A549 (cell line): ENCODE data around the gene SIVA1. TPM values are rescaled to one million over a fixed set of nuclear protein-coding genes. Genes with fewer than 3 reads are reported as not detected.

Source experiments
- ATAC-seq, 2 experiments: fragments of 200-7000 bp in 1 of 2; fragments of >200 bp in 1 of 2; cut with Nextera tagmentation in 1 of 2; cut with Tn5 transposase in 1 of 2; 3 replicates each; pipeline versions ENCODE4 v1.8.0 to v1.9.1; 2018 to 2020; ENCODE audit warnings: mild to moderate bottlenecking in 1 of 2, moderate library complexity in 1 of 2
- CTCF ChIA-PET: fragments of 300-600 bp; sonication (Branson Sonifier 250); formaldehyde crosslinking; extraction: SDS; loops from one replicate; lab custom pipeline; 2021; ENCODE audit warnings: antibody characterized with exemption, inconsistent platforms; lab: Yijun Ruan, JAX
- POLR2A ChIA-PET: fragments of 350-600 bp; formaldehyde crosslinking; extraction: SDS; loops from one replicate; lab custom pipeline; 2021; ENCODE audit warnings: antibody characterized with exemption, inconsistent platforms; lab: Yijun Ruan, JAX
- DNase-seq, 2 experiments: peaks; one replicate each; pipeline versions ENCODE4 v3.0.0 to v3.0.0-alpha.2; 2011 to 2016; ENCODE audit warnings: low read depth in 1 of 2, low spot score in 1 of 2
- FAIRE-seq: peaks from 2 replicates; lab custom pipeline; 2011; peaks lifted over from hg19 to GRCh38; lab: Jason Lieb, UNC
- H3K27ac ChIP-seq, 2 experiments: fragments of >200 bp; sonication (Bioruptor Twin); formaldehyde crosslinking; 3 replicates each; pipeline ENCODE4 v1.5.1; 2016 to 2017
- H3K4me1 ChIP-seq: fragments of >200 bp; sonication (Bioruptor Twin); formaldehyde crosslinking; 3 replicates; pipeline ENCODE4 v1.6.1; 2016
- H3K4me2 ChIP-seq: fragments of >200 bp; sonication (Bioruptor Twin); formaldehyde crosslinking; 3 replicates; pipeline ENCODE4 v1.6.1; 2016
- H3K4me3 ChIP-seq: fragments of >200 bp; sonication (Bioruptor Twin); formaldehyde crosslinking; 3 replicates; pipeline ENCODE4 v1.5.1; 2016
- H3K9me3 ChIP-seq: fragments of >200 bp; sonication (Bioruptor Twin); formaldehyde crosslinking; 3 replicates; pipeline ENCODE4 v1.6.1; 2016
- ATOH8 ChIP-seq: fragments of 250-450 bp; sonication (Bioruptor Pico); IDR thresholded peaks from 2 replicates; pipeline ENCODE4 v1.5.0; 2020; ENCODE audit warnings: low read depth, mild to moderate bottlenecking, moderate library complexity
- ESRRA ChIP-seq: fragments of 150-350 bp; IDR thresholded peaks from 2 replicates; pipeline ENCODE4 v1.6.1; 2014; ENCODE audit warnings: mild to moderate bottlenecking, low read length, borderline replicate concordance
- FOSB ChIP-seq: fragments of 250-450 bp; sonication (Bioruptor Pico); IDR thresholded peaks from 2 replicates; pipeline ENCODE4 v1.5.0; 2020; ENCODE audit warnings: mild to moderate bottlenecking, moderate library complexity
- FOXS1 ChIP-seq: fragments of 250-450 bp; sonication (Bioruptor Pico); IDR thresholded peaks from 2 replicates; pipeline ENCODE4 v1.5.0; 2020; ENCODE audit warnings: mild to moderate bottlenecking, moderate library complexity
- HDAC2 ChIP-seq: fragments of 200-600 bp; sonication (generic); IDR thresholded peaks from 2 replicates; pipeline ENCODE4 v1.6.1; 2016
- HEYL ChIP-seq: fragments of 250-450 bp; sonication (Bioruptor Pico); IDR thresholded peaks from 2 replicates; pipeline ENCODE4 v1.8.0; 2021; ENCODE audit warnings: mild to moderate bottlenecking, moderate library complexity
- HOXA7 ChIP-seq: fragments of 250-450 bp; sonication (Bioruptor Pico); IDR thresholded peaks from 2 replicates; pipeline ENCODE4 v1.5.0; 2020; ENCODE audit warnings: mild to moderate bottlenecking, moderate library complexity
- JUN ChIP-seq, 2 experiments: fragments of >200 bp; sonication (Bioruptor Twin); formaldehyde crosslinking; IDR thresholded peaks; 2 replicates in 1 of 2; 3 replicates in 1 of 2; pipeline ENCODE4 v1.6.1; 2016 to 2017
- MAFK ChIP-seq: fragments of 450-650 bp; IDR thresholded peaks from 2 replicates; pipeline ENCODE4 v1.6.1; 2014; ENCODE audit not compliant: partially characterized antibody
- NPAS2 ChIP-seq: fragments of 250-450 bp; sonication (Bioruptor Pico); IDR thresholded peaks from 2 replicates; pipeline ENCODE4 v1.8.0; 2022; ENCODE audit warnings: mild to moderate bottlenecking, moderate library complexity, borderline replicate concordance
- POLR2A ChIP-seq: IDR thresholded peaks from 2 replicates; pipeline ENCODE4 v1.6.1; 2012; ENCODE audit warnings: mild to moderate bottlenecking, low read length
- POLR2AphosphoS2 ChIP-seq: conservative IDR thresholded peaks from 2 replicates; pipeline ENCODE4 v1.6.1; 2012; ENCODE audit warnings: low read length, improper control_type of control experiment, inconsistent platforms
- RAD21 ChIP-seq, 2 experiments: fragments of >200 bp in 1 of 2; sonication (Bioruptor Twin) in 1 of 2; formaldehyde crosslinking in 1 of 2; IDR thresholded peaks in 1 of 2; conservative IDR thresholded peaks in 1 of 2; 2 replicates in 1 of 2; 3 replicates in 1 of 2; pipeline ENCODE4 v1.6.1; 2012 to 2018; ENCODE audit warnings: inconsistent platforms in 1 of 2
- TP53 ChIP-seq: fragments of 250-450 bp; sonication (Bioruptor Pico); IDR thresholded peaks from 2 replicates; pipeline ENCODE4 v1.5.0; 2021; ENCODE audit warnings: mild to moderate bottlenecking, moderate library complexity
- ZC3H11A ChIP-seq: fragments of 450-650 bp; IDR thresholded peaks from 2 replicates; pipeline ENCODE4 v1.6.1; 2014; ENCODE audit warnings: antibody characterized with exemption, mild to moderate bottlenecking
- ZFP36 ChIP-seq: fragments of 450-650 bp; IDR thresholded peaks from 2 replicates; pipeline ENCODE4 v1.6.1; 2014; ENCODE audit warnings: borderline replicate concordance; ENCODE audit not compliant: partially characterized antibody
- ZSCAN20 ChIP-seq: fragments of 250-450 bp; sonication (Bioruptor Pico); IDR thresholded peaks from 2 replicates; pipeline ENCODE4 v1.8.0; 2022; ENCODE audit warnings: mild to moderate bottlenecking, moderate library complexity
- WGBS: methylation state at CpG from one replicate; pipeline ENCODE4 v1.1.6; 2017; ENCODE audit errors: missing lambda C conversion rate; 5-methylcytosine and 5-hydroxymethylcytosine counted together
- polyA plus RNA-seq, 4 experiments: library from polyadenylated mRNA; depleted of rRNA in 3 of 4; stranded (reverse); fragments of >200 nt; fragmentation: RNase III in 1 of 4; extraction: RNeasy Plus Mini Kit Qiagen cat#74134 plus additional on column Dnase treatment in 1 of 4; gene quantifications; 2 replicates in 3 of 4; 3 replicates in 1 of 4; pipeline ENCODE4 v1.2.3, GENCODE V29; 2011 to 2017
- TF ChIP-seq, protein P1 (sequence below): fragments of >200 bp; sonication (Bioruptor Twin); formaldehyde crosslinking; IDR thresholded peaks from 3 replicates; pipeline ENCODE4 v1.5.1; 2016
- TF ChIP-seq, protein P2 (sequence below): IDR thresholded peaks from 2 replicates; pipeline ENCODE4 v1.6.1; 2012
- TF ChIP-seq, protein P3 (sequence below): fragments of >200 bp; sonication (Bioruptor Twin); formaldehyde crosslinking; IDR thresholded peaks from 3 replicates; pipeline ENCODE4 v1.6.1; 2016
- TF ChIP-seq, protein P4 (sequence below): fragments of 450-650 bp; IDR thresholded peaks from 2 replicates; pipeline ENCODE4 v1.6.1; 2014; ENCODE audit warnings: antibody characterized with exemption

SIVA1 gene
- polyA plus RNA-seq, 2 of the 4 experiments (the other 2 are of a cell fraction), result 90.0 to 169 TPM

GRCh38 chr14:104739546-104740516 lies 13.1 kb upstream of the SIVA1 start (continued):
- TF ChIP-seq, protein P1, sequence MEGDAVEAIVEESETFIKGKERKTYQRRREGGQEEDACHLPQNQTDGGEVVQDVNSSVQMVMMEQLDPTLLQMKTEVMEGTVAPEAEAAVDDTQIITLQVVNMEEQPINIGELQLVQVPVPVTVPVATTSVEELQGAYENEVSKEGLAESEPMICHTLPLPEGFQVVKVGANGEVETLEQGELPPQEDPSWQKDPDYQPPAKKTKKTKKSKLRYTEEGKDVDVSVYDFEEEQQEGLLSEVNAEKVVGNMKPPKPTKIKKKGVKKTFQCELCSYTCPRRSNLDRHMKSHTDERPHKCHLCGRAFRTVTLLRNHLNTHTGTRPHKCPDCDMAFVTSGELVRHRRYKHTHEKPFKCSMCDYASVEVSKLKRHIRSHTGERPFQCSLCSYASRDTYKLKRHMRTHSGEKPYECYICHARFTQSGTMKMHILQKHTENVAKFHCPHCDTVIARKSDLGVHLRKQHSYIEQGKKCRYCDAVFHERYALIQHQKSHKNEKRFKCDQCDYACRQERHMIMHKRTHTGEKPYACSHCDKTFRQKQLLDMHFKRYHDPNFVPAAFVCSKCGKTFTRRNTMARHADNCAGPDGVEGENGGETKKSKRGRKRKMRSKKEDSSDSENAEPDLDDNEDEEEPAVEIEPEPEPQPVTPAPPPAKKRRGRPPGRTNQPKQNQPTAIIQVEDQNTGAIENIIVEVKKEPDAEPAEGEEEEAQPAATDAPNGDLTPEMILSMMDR, result no peak
- TF ChIP-seq POLR2A (no peak), ZC3H11A (no peak), ATOH8 (CRISPR knock-in tag) (no peak), POLR2AphosphoS2 (no peak)
- TF ChIP-seq, protein P2, sequence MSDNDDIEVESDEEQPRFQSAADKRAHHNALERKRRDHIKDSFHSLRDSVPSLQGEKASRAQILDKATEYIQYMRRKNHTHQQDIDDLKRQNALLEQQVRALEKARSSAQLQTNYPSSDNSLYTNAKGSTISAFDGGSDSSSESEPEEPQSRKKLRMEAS, result no peak

DNA sequence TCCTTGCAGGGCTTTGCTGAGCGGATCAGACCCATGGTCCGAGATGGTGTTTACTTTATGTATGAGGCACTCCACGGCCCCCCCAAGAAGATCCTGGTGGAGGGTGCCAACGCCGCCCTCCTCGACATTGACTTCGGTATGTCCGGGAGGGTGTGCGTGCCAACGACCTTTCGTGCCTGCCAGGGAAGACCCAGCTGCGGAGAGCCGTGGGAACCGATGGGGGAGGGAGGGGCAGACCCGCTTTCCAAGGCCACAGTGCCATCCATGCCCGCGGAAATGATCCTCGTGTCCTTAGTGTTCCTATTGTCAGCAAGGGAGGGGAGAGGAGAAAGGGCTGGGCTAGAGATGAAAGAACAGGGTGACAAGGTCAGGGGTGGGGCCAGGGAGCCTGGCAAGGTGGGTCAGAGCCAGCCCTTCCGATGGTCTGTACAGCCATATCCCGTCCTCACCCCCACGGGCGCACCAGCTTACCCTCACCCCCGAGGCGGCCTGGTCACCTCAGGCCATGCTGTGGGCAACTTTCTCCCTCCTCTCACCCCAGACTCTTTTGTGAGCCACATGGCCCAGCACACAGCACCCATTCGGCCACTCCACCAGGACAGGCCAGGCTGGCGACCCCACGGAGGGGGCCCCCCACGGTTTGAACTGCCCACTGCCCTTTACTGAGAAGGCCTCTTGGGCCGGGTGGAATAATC lies 11.7 kb upstream of the SIVA1 start:
- Histone ChIP-seq H3K4me1 (0 out of 3 replicates have a peak, but pooled peaks cover under 1% of the 10 kb centered on the region), H3K9me3 (no peaks in the 10 kb centered on the region)
- CTCF ChIA-PET, result interaction anchor here (1.0 to 2.1 kb wide), 5 partner anchors 10 to 75 kb away, joined by 3 to 10 read pairs (median 7); partner anchors contain the start of gene ADSS1
- 79% methylated on average over 28 of the region's 29 CpGs for WGBS
- no peak for ATAC-seq
- TF ChIP-seq, protein P3, sequence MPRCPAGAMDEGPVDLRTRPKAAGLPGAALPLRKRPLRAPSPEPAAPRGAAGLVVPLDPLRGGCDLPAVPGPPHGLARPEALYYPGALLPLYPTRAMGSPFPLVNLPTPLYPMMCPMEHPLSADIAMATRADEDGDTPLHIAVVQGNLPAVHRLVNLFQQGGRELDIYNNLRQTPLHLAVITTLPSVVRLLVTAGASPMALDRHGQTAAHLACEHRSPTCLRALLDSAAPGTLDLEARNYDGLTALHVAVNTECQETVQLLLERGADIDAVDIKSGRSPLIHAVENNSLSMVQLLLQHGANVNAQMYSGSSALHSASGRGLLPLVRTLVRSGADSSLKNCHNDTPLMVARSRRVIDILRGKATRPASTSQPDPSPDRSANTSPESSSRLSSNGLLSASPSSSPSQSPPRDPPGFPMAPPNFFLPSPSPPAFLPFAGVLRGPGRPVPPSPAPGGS, result no peak
- TF ChIP-seq ESRRA (no peak), RAD21 (conservative IDR thresholded peaks at IDR 0.05 in 1 of 2, IDR thresholded peaks at IDR 0.05 in 1 of 2) (no peak), ZSCAN20 (CRISPR knock-in tag) (no peak), TP53 (CRISPR knock-in tag) (no peak), MAFK (no peak), POLR2A (no peak), HOXA7 (no peak), HDAC2 (no peak), NPAS2 (CRISPR knock-in tag) (no peak), ZFP36 (no peak), HEYL (no peak), FOXS1 (CRISPR knock-in tag) (no peak), FOSB (CRISPR knock-in tag) (no peak), JUN (IDR thresholded peaks at IDR 0.05) (no peak)
- TF ChIP-seq, protein P4, sequence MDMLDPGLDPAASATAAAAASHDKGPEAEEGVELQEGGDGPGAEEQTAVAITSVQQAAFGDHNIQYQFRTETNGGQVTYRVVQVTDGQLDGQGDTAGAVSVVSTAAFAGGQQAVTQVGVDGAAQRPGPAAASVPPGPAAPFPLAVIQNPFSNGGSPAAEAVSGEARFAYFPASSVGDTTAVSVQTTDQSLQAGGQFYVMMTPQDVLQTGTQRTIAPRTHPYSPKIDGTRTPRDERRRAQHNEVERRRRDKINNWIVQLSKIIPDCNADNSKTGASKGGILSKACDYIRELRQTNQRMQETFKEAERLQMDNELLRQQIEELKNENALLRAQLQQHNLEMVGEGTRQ, result no peak
- TF ChIP-seq, all 56 proteins: peak for 0
- POLR2A ChIA-PET, result no interaction called here
- FAIRE-seq (no peak), DNase-seq (no peak)
- no peak overlapping the region for H3K4me3 ChIP-seq
- H3K4me2 ChIP-seq, result no peak overlapping the region
- no peak overlapping the region for H3K27ac ChIP-seq
